Stomach (tissue), 9 donors: ENCODE results near the gene LITAF. TPM values are rescaled to one million over a fixed set of nuclear protein-coding genes. Genes with fewer than 3 reads are reported as not detected.

Experiments
- DNase-seq, 2 donors: peaks; one replicate each; pipeline versions ENCODE4 v3.0.0 to v3.0.0-alpha.2; 2013 to 2019
- H3K27ac ChIP-seq, 5 donors: fragments of 200-600 bp in 4 of 5; sonication (generic) in 4 of 5; one replicate each; pipeline ENCODE4 v1.5.1; 2013 to 2019; ENCODE audit warnings: mild to moderate bottlenecking in 1 of 5, moderate library complexity in 1 of 5
- H3K27me3 ChIP-seq, 3 donors: fragments of 200-600 bp; sonication (generic); one replicate each; pipeline ENCODE4 v1.5.1; 2017 to 2019; ENCODE audit warnings: mixed run types in 1 of 3
- H3K36me3 ChIP-seq, 4 donors: fragments of 200-600 bp; sonication (generic); 1 replicate in 3 of 4; 2 replicates in 1 of 4; pipeline ENCODE4 v1.5.1; 2016 to 2019
- H3K4me1 ChIP-seq, 4 donors: fragments of 200-600 bp; sonication (generic); one replicate each; pipeline ENCODE4 v1.5.1; 2016 to 2019
- H3K4me3 ChIP-seq, 4 donors: fragments of 200-600 bp; sonication (generic) in 3 of 4; one replicate each; pipeline ENCODE4 v1.5.1; 2016 to 2019; ENCODE audit warnings: mild to moderate bottlenecking in 1 of 4
- H3K9me3 ChIP-seq, 4 donors: fragments of 200-600 bp; sonication (generic); one replicate each; pipeline ENCODE4 v1.5.1; 2016 to 2019
- EP300 ChIP-seq: sonication (generic); formaldehyde crosslinking; IDR thresholded peaks from one replicate; pipeline ENCODE4 v1.6.1; 2017; ENCODE audit warnings: antibody characterized with exemption
- POLR2A ChIP-seq, 4 donors: fragments of 450-650 bp; IDR thresholded peaks; one replicate each; pipeline ENCODE4 v1.6.1; 2016; ENCODE audit warnings: antibody characterized with exemption in 4 of 4, control low read depth in 2 of 4, mild to moderate bottlenecking in 1 of 4, moderate library complexity in 1 of 4
- POLR2AphosphoS5 ChIP-seq, 3 donors: sonication (generic); formaldehyde crosslinking; IDR thresholded peaks; one replicate each; pipeline ENCODE4 v1.6.1; 2016; ENCODE audit warnings: antibody characterized with exemption in 3 of 3
- WGBS, 5 donors: extraction: QIAGEN DNeasy Blood & Tissue Kit in 3 of 5; methylation state at CpG; one replicate each; pipeline versions ENCODE4 v1.1.5 to v1.1.7; 2013 to 2018; 5-methylcytosine and 5-hydroxymethylcytosine counted together
- intact Hi-C: fragments of 100-400 bp; cut with DNase I; formaldehyde crosslinking; loops from one replicate; pipeline ENCODE4 v1.15.1; 2023; ENCODE audit warnings: low total_unique reads
- polyA plus RNA-seq, 3 donors: library from polyadenylated mRNA; stranded (reverse); fragments of 200-250 nt; gene quantifications; one replicate each; pipeline ENCODE4 v1.2.3, GENCODE V29; 2013
- total RNA-seq, 5 donors: library from RNA; depleted of rRNA; stranded (reverse); fragments of >200 nt; gene quantifications; one replicate each; pipeline versions ENCODE4 v1.1.0 to v1.2.3, GENCODE V29; 2014 to 2016
- TF ChIP-seq, protein P1 (sequence below), 7 experiments: fragments of 450-650 bp in 4 of 7; fragments of 200-600 bp in 3 of 7; sonication (generic) in 3 of 7; IDR thresholded peaks; one replicate each; pipeline ENCODE4 v1.5.1; 2016 to 2019; ENCODE audit warnings: antibody characterized with exemption in 7 of 7, control low read depth in 2 of 7, mild to moderate bottlenecking in 1 of 7
- donor health status: healthy with polysubstance abuse.
- donor health status: Bipolar disorder and iron deficiency.
- donor health status: healthy.

LITAF gene
- total and polyA plus RNA-seq, 8 donors, result 9.8 to 211 (median 60.2) TPM

DNA sequence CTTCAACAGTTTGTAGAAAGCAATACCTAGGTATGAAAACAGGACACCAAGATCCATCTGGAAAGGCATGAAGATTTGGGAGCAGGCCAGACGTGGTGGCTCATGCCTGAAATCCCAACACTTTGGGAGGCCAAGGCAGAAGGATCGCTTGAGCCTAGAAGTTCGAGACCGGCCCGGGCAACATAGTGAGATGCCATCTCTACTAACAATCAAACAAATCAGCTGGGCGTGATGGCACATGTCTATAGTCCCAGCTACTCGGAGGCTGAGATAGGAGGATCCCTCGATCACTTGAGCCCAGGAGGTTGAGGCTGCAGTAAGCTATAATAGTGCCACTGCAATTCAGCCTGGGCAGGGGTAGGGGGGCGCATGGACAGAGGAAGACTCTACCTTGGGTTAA is 20.3 kb downstream of the LITAF start:
- Histone ChIP-seq H3K4me1 (peaks cover 8 to 80% (median 41%) of the 10 kb centered on the region in 4 donors), H3K9me3 (no peaks in the 10 kb centered on the region), H3K27me3 (no peaks in the 10 kb centered on the region), H3K36me3 (peaks cover 0 to 46% (median 20%) of the 10 kb centered on the region in 4 donors), H3K4me3 (no peak overlapping the region), H3K27ac (no peak overlapping the region)
- intact Hi-C loops, result no loop called here
- no peak for TF ChIP-seq EP300
- TF ChIP-seq POLR2A (IDR thresholded peaks at IDR 0.05), result no peak
- no peak for TF ChIP-seq POLR2AphosphoS5 (IDR thresholded peaks at IDR 0.05)
- TF ChIP-seq, protein P1, sequence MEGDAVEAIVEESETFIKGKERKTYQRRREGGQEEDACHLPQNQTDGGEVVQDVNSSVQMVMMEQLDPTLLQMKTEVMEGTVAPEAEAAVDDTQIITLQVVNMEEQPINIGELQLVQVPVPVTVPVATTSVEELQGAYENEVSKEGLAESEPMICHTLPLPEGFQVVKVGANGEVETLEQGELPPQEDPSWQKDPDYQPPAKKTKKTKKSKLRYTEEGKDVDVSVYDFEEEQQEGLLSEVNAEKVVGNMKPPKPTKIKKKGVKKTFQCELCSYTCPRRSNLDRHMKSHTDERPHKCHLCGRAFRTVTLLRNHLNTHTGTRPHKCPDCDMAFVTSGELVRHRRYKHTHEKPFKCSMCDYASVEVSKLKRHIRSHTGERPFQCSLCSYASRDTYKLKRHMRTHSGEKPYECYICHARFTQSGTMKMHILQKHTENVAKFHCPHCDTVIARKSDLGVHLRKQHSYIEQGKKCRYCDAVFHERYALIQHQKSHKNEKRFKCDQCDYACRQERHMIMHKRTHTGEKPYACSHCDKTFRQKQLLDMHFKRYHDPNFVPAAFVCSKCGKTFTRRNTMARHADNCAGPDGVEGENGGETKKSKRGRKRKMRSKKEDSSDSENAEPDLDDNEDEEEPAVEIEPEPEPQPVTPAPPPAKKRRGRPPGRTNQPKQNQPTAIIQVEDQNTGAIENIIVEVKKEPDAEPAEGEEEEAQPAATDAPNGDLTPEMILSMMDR (IDR thresholded peaks at IDR 0.05), result no peak
- DNase-seq, result no peak
- 94 to 95% (median 94%) methylated on average over 9 of the region's 9 CpGs for WGBS, 5 donors

DNA sequence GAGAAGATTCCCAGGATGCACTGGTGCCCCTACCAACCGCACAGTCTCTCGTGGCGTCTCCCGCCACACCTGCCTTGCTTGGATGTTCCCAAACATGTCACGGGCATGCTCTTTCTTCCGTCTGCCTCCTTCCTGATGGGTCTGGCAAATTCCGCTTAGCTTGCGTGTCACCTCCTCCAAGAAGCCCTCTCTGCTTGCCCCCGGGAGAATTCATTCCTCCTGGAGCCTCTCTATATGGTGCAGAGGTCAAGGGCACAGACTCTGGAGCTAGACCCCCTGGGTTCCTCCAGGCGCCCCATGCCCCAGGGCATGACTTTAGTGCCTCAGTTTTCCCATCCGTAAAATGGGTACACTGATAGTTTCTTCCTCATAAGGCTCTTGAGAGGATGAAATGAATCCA is 21.1 kb downstream of the LITAF start:
- Histone ChIP-seq H3K4me3 (no peak overlapping the region), H3K4me1 (peaks cover 15 to 80% (median 41%) of the 10 kb centered on the region in 4 donors), H3K27me3 (no peaks in the 10 kb centered on the region), H3K9me3 (no peaks in the 10 kb centered on the region), H3K36me3 (peaks cover 0 to 41% (median 21%) of the 10 kb centered on the region in 4 donors), H3K27ac (peak overlapping the region in 1 of 5 donors; percentile 37)
- no peak for TF ChIP-seq POLR2AphosphoS5 (IDR thresholded peaks at IDR 0.05)
- no peak for TF ChIP-seq POLR2A (IDR thresholded peaks at IDR 0.05)
- TF ChIP-seq, protein P1 (IDR thresholded peaks at IDR 0.05), result no peak
- TF ChIP-seq EP300, result no peak
- DNase-seq, result no peak
- intact Hi-C loops, result no loop called here
- WGBS, 5 donors, result 93 to 99% (median 97%) methylated on average over 11 of the region's 11 CpGs

DNA sequence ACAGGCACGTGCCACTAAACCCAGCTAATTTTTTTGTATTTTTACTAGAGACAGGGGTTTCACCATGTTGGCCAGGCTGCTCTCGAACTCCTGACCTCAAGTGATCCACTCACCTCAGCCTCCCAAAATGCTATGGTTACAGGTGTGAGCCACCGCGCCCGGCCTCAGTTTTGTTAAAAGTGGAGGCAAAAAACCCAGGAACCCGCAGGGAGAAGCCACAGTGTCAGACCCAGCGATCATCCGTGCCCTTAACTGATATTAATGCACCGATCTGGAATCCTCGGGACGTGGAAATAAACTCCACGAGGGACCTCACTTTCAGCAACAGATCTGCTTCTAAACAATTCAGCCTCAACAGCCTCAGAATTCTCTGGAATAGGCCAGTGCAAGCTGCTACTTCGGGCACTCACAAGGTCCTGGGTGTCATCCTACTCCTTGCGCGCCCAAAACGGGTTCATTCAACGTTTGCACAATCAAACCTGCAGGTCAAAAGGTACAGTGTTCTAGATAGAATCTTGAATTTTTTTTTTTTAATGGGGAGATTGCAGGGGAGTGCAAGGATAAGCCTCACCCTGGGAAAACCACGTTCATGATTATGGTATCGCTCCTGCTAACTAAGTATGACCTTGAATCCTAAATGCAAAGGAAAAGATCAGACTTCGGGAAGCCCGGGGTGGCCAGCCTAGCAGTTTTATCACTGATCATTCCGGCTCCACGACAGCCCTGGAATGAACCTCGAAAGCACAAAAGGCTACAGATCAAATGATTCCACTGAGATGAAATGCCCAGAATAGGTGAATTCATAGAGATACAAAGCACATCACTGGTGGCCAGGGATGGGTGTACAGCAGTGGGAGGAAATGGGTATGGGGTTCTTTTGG is 22.4 kb downstream of the LITAF start:
- Histone ChIP-seq H3K4me3 (no peak overlapping the region), H3K36me3 (peaks cover 0 to 29% (median 16%) of the 10 kb centered on the region in 4 donors), H3K9me3 (no peaks in the 10 kb centered on the region), H3K27ac (peak overlapping the region in 4 of 5 donors; percentile 1 to 78 (median 32)), H3K27me3 (no peaks in the 10 kb centered on the region), H3K4me1 (peaks cover 19 to 93% (median 46%) of the 10 kb centered on the region in 4 donors)
- intact Hi-C loops, result no loop called here
- TF ChIP-seq EP300, result no peak
- TF ChIP-seq, protein P1 (IDR thresholded peaks at IDR 0.05), result no peak
- no peak for TF ChIP-seq POLR2AphosphoS5 (IDR thresholded peaks at IDR 0.05)
- no peak for TF ChIP-seq POLR2A (IDR thresholded peaks at IDR 0.05)
- WGBS, 5 donors, result 61 to 78% (median 67%) methylated on average over 24 of the region's 24 CpGs
- no peak for DNase-seq

DNA sequence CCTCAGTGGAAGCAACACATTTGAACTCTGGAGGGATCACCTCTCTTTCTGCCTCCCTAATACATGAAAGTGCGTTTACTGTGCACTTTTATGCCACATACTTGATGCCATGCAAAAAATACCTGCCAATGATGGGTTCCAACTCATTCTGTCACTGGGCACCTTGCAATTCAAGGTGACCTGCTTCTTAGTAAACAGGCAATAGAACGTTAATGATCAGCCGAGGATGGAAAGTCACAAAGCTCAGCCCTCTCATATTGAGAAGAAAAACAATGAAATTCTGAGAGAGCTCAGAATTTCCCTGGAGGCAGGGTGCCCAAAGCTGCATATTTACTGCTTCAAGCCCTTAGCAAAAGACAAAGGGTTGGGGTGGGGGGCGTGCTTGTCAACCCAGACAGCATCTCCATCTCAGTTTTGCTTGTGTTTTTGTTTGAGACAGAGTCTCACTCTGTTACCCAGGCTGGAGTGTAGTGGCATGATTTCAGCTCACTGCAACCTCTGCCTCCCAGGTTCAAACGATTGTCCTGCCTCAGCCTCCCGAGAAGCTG is 23.2 kb downstream of the LITAF start:
- intact Hi-C loops, result no loop called here
- Histone ChIP-seq H3K4me3 (no peak overlapping the region), H3K4me1 (peaks cover 19 to 92% (median 46%) of the 10 kb centered on the region in 4 donors), H3K9me3 (no peaks in the 10 kb centered on the region), H3K36me3 (peaks cover 0 to 23% (median 11%) of the 10 kb centered on the region in 4 donors), H3K27ac (peak overlapping the region in 4 of 5 donors; percentile 1 to 78 (median 32)), H3K27me3 (no peaks in the 10 kb centered on the region)
- WGBS, 5 donors, result 56 to 69% (median 63%) methylated on average over 6 of the region's 6 CpGs
- DNase-seq, result no peak
- TF ChIP-seq POLR2AphosphoS5 (IDR thresholded peaks at IDR 0.05) (no peak), POLR2A (IDR thresholded peaks at IDR 0.05) (no peak), EP300 (no peak)
- TF ChIP-seq, protein P1 (IDR thresholded peaks at IDR 0.05), result no peak
